ENCODE data around the gene CWC27. TPM values are rescaled to one million over a fixed set of nuclear protein-coding genes. Genes with fewer than 3 reads are reported as not detected.

CWC27 gene
- polyA plus RNA-seq, 4 donors, result 7.0 to 21.3 (median 14.8) TPM

DNA sequence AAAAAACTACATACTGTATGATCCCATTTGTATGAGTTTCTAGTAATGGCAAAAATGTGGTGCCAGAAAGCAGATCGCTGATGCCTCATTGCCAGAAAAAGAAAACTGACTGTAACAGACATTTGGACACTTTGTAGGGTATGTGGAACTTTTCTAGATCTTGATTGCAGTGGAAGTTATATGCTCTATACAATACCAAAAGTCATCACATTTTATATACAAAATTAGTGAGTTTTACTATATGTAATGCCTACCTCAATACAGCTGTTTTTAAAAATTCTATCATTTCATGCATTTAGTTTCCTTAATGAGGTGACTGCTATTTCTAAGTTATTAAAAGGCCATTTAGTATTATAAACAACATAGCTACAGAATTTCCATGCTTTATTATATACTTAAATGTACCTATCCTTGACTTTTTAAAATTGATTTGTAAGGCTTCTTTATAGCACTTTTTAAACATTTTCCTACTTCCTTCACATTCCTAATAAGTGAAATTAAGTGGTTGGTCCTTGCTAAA lies 199.9 kb downstream of the CWC27 start:
- no peak overlapping the region for H3K27ac ChIP-seq (ENCODE audit: low read depth in 1 of 3, low read length in 2 of 3)
- peaks cover 0 to 3% of the 10 kb centered on the region in 2 donors for H3K9me3 ChIP-seq (ENCODE audit: control insufficient read depth in 2 of 2, insufficient read depth in 1 of 2, low read depth in 1 of 2, low read length in 1 of 2)
- no peak for DNase-seq
- no peaks in the 10 kb centered on the region for H3K4me1 ChIP-seq (ENCODE audit: control insufficient read depth in 3 of 3, insufficient read depth in 2 of 3, low read depth in 1 of 3, low read length in 2 of 3)
- H3K36me3 ChIP-seq (ENCODE audit: control insufficient read depth in 3 of 3, insufficient read depth in 2 of 3, low read depth in 1 of 3, low read length in 3 of 3), result peaks cover 0 to 3% (median 3%) of the 10 kb centered on the region in 3 donors
- WGBS, 3 donors, result 96 to 100% (median 100%) methylated on average over 1 of the region's 1 CpG
- no peak overlapping the region for H3K4me3 ChIP-seq (ENCODE audit: low read depth in 1 of 3, low read length in 3 of 3)
- H3K27me3 ChIP-seq (ENCODE audit: control insufficient read depth in 3 of 3, insufficient read depth in 3 of 3, low read length in 3 of 3), result no peaks in the 10 kb centered on the region
- no peak for FAIRE-seq

DNA sequence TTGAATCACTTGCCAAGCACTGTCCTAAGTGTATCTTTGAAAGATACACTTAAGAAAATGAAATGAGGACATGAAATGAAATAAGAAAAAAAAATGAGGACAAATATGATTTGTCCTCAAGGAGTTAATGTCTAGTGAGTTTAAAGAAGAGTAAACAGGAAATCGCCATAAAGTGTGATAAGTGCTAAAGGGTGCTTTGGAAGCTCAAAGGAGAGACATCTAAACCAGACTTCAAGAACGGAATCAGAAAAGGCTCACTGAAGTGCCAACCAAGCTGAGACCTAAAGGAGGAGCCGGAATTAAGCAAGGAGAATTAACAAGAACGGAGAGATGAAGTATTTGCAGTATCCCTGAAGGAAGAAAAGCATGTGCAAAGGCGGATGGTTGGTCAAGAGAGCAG lies 200.8 kb downstream of the CWC27 start:
- no peak overlapping the region for H3K27ac ChIP-seq (ENCODE audit: low read depth in 1 of 3, low read length in 2 of 3)
- peaks cover 0 to 3% (median 3%) of the 10 kb centered on the region in 3 donors for H3K36me3 ChIP-seq (ENCODE audit: control insufficient read depth in 3 of 3, insufficient read depth in 2 of 3, low read depth in 1 of 3, low read length in 3 of 3)
- FAIRE-seq (no peak), DNase-seq (peak in 1 of 2 donors; percentile 28)
- H3K9me3 ChIP-seq (ENCODE audit: control insufficient read depth in 2 of 2, insufficient read depth in 1 of 2, low read depth in 1 of 2, low read length in 1 of 2), result no peaks in the 10 kb centered on the region
- H3K4me3 ChIP-seq (ENCODE audit: low read depth in 1 of 3, low read length in 3 of 3), result no peak overlapping the region
- no peaks in the 10 kb centered on the region for H3K27me3 ChIP-seq (ENCODE audit: control insufficient read depth in 3 of 3, insufficient read depth in 3 of 3, low read length in 3 of 3)
- WGBS, 3 donors, result 61 to 76% (median 66%) methylated on average over 5 of the region's 5 CpGs
- H3K4me1 ChIP-seq (ENCODE audit: control insufficient read depth in 3 of 3, insufficient read depth in 2 of 3, low read depth in 1 of 3, low read length in 2 of 3), result no peaks in the 10 kb centered on the region

DNA sequence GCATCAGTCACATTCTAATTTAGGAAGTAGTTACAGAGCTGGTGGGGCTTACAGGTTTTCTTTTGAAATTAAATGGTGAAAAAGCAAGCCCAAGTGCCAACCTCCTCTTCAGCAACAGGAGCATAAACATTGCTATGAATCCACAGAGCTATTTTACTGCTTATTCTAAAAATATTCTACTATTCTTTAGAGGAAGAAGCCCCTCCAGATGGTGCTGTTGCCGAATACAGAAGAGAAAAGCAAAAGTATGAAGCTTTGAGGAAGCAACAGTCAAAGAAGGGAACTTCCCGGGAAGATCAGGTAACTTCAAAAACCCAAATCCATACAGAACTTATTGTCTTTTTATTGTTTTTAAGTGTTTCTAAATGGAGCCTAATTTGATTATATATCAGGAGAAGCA lies 202.8 kb downstream of the CWC27 start:
- peaks cover 0 to 3% (median 3%) of the 10 kb centered on the region in 3 donors for H3K36me3 ChIP-seq (ENCODE audit: control insufficient read depth in 3 of 3, insufficient read depth in 2 of 3, low read depth in 1 of 3, low read length in 3 of 3)
- H3K9me3 ChIP-seq (ENCODE audit: control insufficient read depth in 2 of 2, insufficient read depth in 1 of 2, low read depth in 1 of 2, low read length in 1 of 2), result no peaks in the 10 kb centered on the region
- no peaks in the 10 kb centered on the region for H3K4me1 ChIP-seq (ENCODE audit: control insufficient read depth in 3 of 3, insufficient read depth in 2 of 3, low read depth in 1 of 3, low read length in 2 of 3)
- no peak overlapping the region for H3K27ac ChIP-seq (ENCODE audit: low read depth in 1 of 3, low read length in 2 of 3)
- FAIRE-seq (no peak), DNase-seq (no peak)
- WGBS, 3 donors, result 64 to 81% (median 74%) methylated on average over 2 of the region's 2 CpGs
- H3K4me3 ChIP-seq (ENCODE audit: low read depth in 1 of 3, low read length in 3 of 3), result no peak overlapping the region
- H3K27me3 ChIP-seq (ENCODE audit: control insufficient read depth in 3 of 3, insufficient read depth in 3 of 3, low read length in 3 of 3), result no peaks in the 10 kb centered on the region

DNA sequence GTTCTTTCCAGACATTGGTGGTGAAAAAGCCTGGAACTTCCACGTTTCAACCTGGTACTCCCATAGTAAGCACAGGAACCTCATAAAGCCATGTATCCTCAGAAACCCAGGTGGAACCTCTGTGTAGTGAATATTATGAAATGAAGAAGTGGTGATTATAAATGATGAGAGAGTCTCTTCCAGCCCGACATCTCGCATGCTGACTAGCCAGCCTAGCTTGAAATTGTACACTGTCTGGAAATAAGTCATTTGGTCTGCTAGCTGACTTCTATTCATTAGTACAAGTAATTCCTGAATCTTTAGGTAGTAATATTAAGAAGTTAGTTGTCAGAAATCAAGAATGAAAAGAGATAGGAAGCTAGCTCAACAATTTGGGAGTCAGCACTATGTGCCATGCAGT lies 203.3 kb downstream of the CWC27 start:
- Histone ChIP-seq H3K4me1 (ENCODE audit: control insufficient read depth in 3 of 3, insufficient read depth in 2 of 3, low read depth in 1 of 3, low read length in 2 of 3) (no peaks in the 10 kb centered on the region), H3K36me3 (ENCODE audit: control insufficient read depth in 3 of 3, insufficient read depth in 2 of 3, low read depth in 1 of 3, low read length in 3 of 3) (peaks cover 0 to 3% (median 3%) of the 10 kb centered on the region in 3 donors), H3K9me3 (ENCODE audit: control insufficient read depth in 2 of 2, insufficient read depth in 1 of 2, low read depth in 1 of 2, low read length in 1 of 2) (no peaks in the 10 kb centered on the region), H3K27ac (ENCODE audit: low read depth in 1 of 3, low read length in 2 of 3) (no peak overlapping the region), H3K27me3 (ENCODE audit: control insufficient read depth in 3 of 3, insufficient read depth in 3 of 3, low read length in 3 of 3) (no peaks in the 10 kb centered on the region), H3K4me3 (ENCODE audit: low read depth in 1 of 3, low read length in 3 of 3) (no peak overlapping the region)
- no peak for FAIRE-seq
- WGBS, 3 donors, result 93 to 98% (median 94%) methylated on average over 3 of the region's 3 CpGs
- DNase-seq, result no peak

DNA sequence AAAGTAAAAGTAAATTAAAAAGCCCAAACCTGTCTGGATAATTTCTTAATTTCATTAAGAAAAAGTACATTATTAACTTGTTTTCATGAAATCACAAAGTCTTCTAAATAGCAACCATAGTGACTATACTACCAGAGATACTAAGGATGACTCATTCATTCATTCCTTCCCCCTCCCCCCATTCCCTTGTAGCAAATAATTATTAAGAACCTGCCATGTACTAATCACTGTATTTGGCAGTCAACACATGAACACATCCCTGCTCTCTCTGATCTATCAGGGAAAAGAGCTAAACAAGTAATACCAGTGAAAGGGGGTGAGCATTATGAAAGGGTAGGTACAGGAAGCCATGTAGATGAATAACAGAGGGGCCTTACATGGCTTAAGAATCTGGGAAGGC lies 203.9 kb downstream of the CWC27 start:
- no peak overlapping the region for H3K4me3 ChIP-seq (ENCODE audit: low read depth in 1 of 3, low read length in 3 of 3)
- H3K27ac ChIP-seq (ENCODE audit: low read depth in 1 of 3, low read length in 2 of 3), result no peak overlapping the region
- peaks cover 0 to 3% (median 3%) of the 10 kb centered on the region in 3 donors for H3K36me3 ChIP-seq (ENCODE audit: control insufficient read depth in 3 of 3, insufficient read depth in 2 of 3, low read depth in 1 of 3, low read length in 3 of 3)
- no peak for FAIRE-seq
- DNase-seq, result no peak
- H3K9me3 ChIP-seq (ENCODE audit: control insufficient read depth in 2 of 2, insufficient read depth in 1 of 2, low read depth in 1 of 2, low read length in 1 of 2), result no peaks in the 10 kb centered on the region
- no peaks in the 10 kb centered on the region for H3K4me1 ChIP-seq (ENCODE audit: control insufficient read depth in 3 of 3, insufficient read depth in 2 of 3, low read depth in 1 of 3, low read length in 2 of 3)
- no peaks in the 10 kb centered on the region for H3K27me3 ChIP-seq (ENCODE audit: control insufficient read depth in 3 of 3, insufficient read depth in 3 of 3, low read length in 3 of 3)

DNA sequence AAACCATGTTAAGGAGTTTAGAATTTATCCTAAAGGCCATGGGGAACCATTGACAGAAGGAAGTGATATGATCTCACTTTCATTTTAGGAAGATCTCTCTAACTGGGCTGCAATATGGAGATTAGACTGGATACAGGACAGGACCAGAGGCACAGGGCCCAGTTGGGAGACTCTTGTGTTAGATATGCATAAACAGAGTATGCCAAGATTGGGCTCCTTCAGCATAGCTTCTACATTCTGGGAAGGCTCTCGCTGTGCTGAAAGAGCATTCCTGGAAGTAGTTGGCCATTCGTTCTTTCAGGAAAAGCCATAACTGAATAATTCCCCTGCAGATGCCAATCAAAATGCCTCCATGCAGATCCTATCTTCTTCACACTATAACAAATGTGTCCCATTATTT lies 204.5 kb downstream of the CWC27 start:
- Histone ChIP-seq H3K36me3 (ENCODE audit: control insufficient read depth in 3 of 3, insufficient read depth in 2 of 3, low read depth in 1 of 3, low read length in 3 of 3) (peaks cover 3% of the 10 kb centered on the region in 3 donors), H3K27ac (ENCODE audit: low read depth in 1 of 3, low read length in 2 of 3) (no peak overlapping the region), H3K27me3 (ENCODE audit: control insufficient read depth in 3 of 3, insufficient read depth in 3 of 3, low read length in 3 of 3) (no peaks in the 10 kb centered on the region), H3K4me3 (ENCODE audit: low read depth in 1 of 3, low read length in 3 of 3) (no peak overlapping the region), H3K9me3 (ENCODE audit: control insufficient read depth in 2 of 2, insufficient read depth in 1 of 2, low read depth in 1 of 2, low read length in 1 of 2) (no peaks in the 10 kb centered on the region), H3K4me1 (ENCODE audit: control insufficient read depth in 3 of 3, insufficient read depth in 2 of 3, low read depth in 1 of 3, low read length in 2 of 3) (no peaks in the 10 kb centered on the region)
- FAIRE-seq (no peak), DNase-seq (no peak)
- 76 to 98% (median 94%) methylated on average over 2 of the region's 2 CpGs for WGBS, 3 donors

DNA sequence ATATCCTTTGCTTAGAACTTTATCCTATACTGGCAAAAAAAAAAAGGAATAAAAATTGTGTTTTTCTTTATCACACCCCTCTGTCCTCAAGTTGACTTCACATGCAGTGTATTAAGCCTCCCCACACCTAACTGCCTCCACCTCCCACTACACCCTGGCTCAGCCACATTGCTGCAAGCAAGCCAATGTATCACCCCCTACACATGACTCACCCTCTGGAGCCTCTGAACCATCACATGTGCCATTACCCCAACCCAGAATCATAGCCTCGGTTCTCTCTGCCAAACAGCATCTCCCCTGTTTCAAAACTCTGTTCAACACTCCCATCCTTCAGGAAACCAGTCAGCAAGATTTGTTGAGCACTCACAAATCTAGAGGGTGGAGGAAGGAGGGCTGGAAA lies 209.0 kb downstream of the CWC27 start:
- Histone ChIP-seq H3K4me3 (ENCODE audit: low read depth in 1 of 3, low read length in 3 of 3) (no peak overlapping the region), H3K9me3 (ENCODE audit: control insufficient read depth in 2 of 2, insufficient read depth in 1 of 2, low read depth in 1 of 2, low read length in 1 of 2) (no peaks in the 10 kb centered on the region), H3K36me3 (ENCODE audit: control insufficient read depth in 3 of 3, insufficient read depth in 2 of 3, low read depth in 1 of 3, low read length in 3 of 3) (peaks cover 0 to 6% (median 1%) of the 10 kb centered on the region in 3 donors), H3K4me1 (ENCODE audit: control insufficient read depth in 3 of 3, insufficient read depth in 2 of 3, low read depth in 1 of 3, low read length in 2 of 3) (no peaks in the 10 kb centered on the region), H3K27me3 (ENCODE audit: control insufficient read depth in 3 of 3, insufficient read depth in 3 of 3, low read length in 3 of 3) (no peaks in the 10 kb centered on the region), H3K27ac (ENCODE audit: low read depth in 1 of 3, low read length in 2 of 3) (no peak overlapping the region)
- no peak for DNase-seq
- 76 to 100% (median 94%) methylated on average over 1 of the region's 1 CpG for WGBS, 3 donors
- FAIRE-seq, result no peak

DNA sequence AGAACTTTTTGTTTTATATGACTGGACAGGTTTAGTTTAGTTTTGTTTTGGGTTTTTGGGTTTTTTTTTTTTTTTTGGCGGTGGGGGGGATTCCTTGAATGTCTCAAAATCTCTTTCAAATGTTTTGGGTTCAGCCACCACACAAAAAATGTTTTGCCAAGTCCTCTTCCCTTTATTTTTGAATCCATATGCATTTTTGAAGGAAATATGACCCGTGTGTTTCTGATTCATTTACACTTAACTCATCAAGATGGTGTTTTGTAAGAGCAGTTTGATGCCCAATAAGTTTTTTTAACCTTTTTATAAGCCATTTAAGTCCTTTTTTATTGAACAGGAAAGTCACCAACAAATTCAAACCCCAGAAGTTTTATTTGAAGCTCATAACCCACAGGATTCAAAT lies 209.8 kb downstream of the CWC27 start:
- no peaks in the 10 kb centered on the region for H3K9me3 ChIP-seq (ENCODE audit: control insufficient read depth in 2 of 2, insufficient read depth in 1 of 2, low read depth in 1 of 2, low read length in 1 of 2)
- WGBS, 3 donors, result 67 to 95% (median 76%) methylated on average over 2 of the region's 2 CpGs
- peaks cover 0 to 6% (median 0%) of the 10 kb centered on the region in 3 donors for H3K36me3 ChIP-seq (ENCODE audit: control insufficient read depth in 3 of 3, insufficient read depth in 2 of 3, low read depth in 1 of 3, low read length in 3 of 3)
- H3K4me1 ChIP-seq (ENCODE audit: control insufficient read depth in 3 of 3, insufficient read depth in 2 of 3, low read depth in 1 of 3, low read length in 2 of 3), result no peaks in the 10 kb centered on the region
- no peak overlapping the region for H3K4me3 ChIP-seq (ENCODE audit: low read depth in 1 of 3, low read length in 3 of 3)
- no peak for DNase-seq
- no peak overlapping the region for H3K27ac ChIP-seq (ENCODE audit: low read depth in 1 of 3, low read length in 2 of 3)
- FAIRE-seq, result no peak
- H3K27me3 ChIP-seq (ENCODE audit: control insufficient read depth in 3 of 3, insufficient read depth in 3 of 3, low read length in 3 of 3), result no peaks in the 10 kb centered on the region

DNA sequence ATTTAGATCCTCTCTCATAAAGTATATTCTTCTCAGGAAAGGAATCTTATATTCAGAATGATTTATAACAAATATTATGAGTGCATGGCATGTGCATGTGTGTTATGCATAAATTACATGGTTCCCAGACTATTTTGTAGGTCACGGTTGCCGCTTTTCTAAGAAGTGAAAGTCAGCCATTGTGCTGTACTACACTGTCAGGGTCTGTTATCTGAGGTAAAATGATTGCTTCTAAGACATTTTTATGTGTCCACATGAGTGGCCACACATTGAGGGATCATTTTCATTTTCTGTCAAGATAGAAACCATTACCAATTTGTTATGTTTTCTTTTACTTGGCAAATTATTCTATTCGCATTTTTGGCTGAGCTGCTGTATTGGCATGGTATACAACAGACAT lies 210.8 kb downstream of the CWC27 start:
- Histone ChIP-seq H3K4me1 (ENCODE audit: control insufficient read depth in 3 of 3, insufficient read depth in 2 of 3, low read depth in 1 of 3, low read length in 2 of 3) (no peaks in the 10 kb centered on the region), H3K27ac (ENCODE audit: low read depth in 1 of 3, low read length in 2 of 3) (no peak overlapping the region), H3K27me3 (ENCODE audit: control insufficient read depth in 3 of 3, insufficient read depth in 3 of 3, low read length in 3 of 3) (no peaks in the 10 kb centered on the region), H3K36me3 (ENCODE audit: control insufficient read depth in 3 of 3, insufficient read depth in 2 of 3, low read depth in 1 of 3, low read length in 3 of 3) (peaks cover 0 to 10% (median 0%) of the 10 kb centered on the region in 3 donors), H3K4me3 (ENCODE audit: low read depth in 1 of 3, low read length in 3 of 3) (no peak overlapping the region), H3K9me3 (ENCODE audit: control insufficient read depth in 2 of 2, insufficient read depth in 1 of 2, low read depth in 1 of 2, low read length in 1 of 2) (no peaks in the 10 kb centered on the region)
- WGBS, 3 donors, result 90 to 96% (median 94%) methylated on average over 3 of the region's 3 CpGs
- DNase-seq, result no peak
- no peak for FAIRE-seq

Measured in small intestine (tissue), 7 donors.